GM19240 (cell line): ENCODE data around the gene TAX1BP1.

Source experiments
- DNase-seq: peaks from one replicate; pipeline ENCODE4 v3.0.0; 2011; ENCODE audit warnings: low spot score; ENCODE audit not compliant: insufficient read length

The TAX1BP1 gene

DNA sequence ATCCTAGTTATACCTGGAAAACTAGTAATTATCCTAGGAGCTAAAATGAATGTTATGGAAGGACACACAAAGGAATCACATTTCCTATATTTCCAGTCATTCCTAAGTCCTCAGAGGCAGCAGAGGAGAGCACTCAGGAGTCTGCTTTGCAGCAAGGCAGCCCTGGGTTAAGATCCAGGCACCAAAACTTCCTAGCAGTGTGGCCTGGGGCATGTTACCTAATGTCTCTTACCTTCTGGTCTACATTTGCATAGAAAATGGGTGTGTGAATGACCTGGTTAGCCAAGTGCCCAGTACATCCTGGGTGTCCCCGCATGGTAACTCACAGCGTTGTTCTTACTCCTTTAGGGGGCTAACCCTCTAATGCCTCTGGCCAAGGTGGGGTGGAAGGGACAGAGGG is 135.9 kb downstream of the TAX1BP1 start:
- no peak for DNase-seq

DNA sequence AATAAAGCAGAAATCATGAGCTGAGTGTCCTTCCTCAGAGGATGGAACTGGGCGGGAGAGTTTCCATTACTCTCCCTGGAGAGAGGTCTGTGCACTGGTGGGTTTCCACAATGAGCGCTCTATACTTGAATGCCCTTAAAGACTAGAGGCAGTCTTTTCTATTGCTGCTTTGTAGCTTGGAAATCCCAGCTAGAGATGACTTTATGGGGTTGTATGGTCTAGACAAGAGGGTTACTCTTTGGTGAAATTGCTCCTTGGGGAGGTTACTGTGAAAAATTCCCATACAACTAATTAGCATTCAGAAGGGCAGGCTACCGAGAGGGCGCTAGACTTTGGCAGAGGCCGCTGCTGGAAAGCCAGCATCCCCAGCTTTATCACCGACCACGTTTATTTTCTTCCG is 136.8 kb downstream of the TAX1BP1 start:
- DNase-seq, result no peak
